ENCODE measurements around the gene NHSL2. TPM values are rescaled to one million over a fixed set of nuclear protein-coding genes. Genes with fewer than 3 reads are reported as not detected.
"Not testable (repeated sequence)": the region's sequence is repeated elsewhere in the genome, so short reads cannot be mapped to it uniquely, and the experiment has no call there.

Gene NHSL2
- total RNA-seq, 1 donor from 2014 or later, result 6.7 TPM

GRCh38 chrX:72130762-72131250 is 220.2 kb downstream of the NHSL2 start:
- no peak for DNase-seq (ENCODE audit: low spot score)
- intact Hi-C loops (cut with DNase I), result loop anchor here (5.0 kb wide), 1 partner anchor 51 kb away; the partner anchor contains the start of gene PIN4

GRCh38 chrX:72131317-72132294 is 221.0 kb downstream of the NHSL2 start, which contains the start of gene RTL5:
Gene RTL5, minus strand, starts transcription at chrX:72131915.
- peak; percentile 89 for DNase-seq (ENCODE audit: low spot score)
- intact Hi-C loops (cut with DNase I), result loop anchor here (5.0 kb wide), 1 partner anchor 51 kb away; the partner anchor contains the start of gene PIN4

GRCh38 chrX:72132456-72132855 is 221.8 kb downstream of the NHSL2 start:
- DNase-seq (ENCODE audit: low spot score), result no peak
- intact Hi-C loops (cut with DNase I), result loop anchor here (5.0 kb wide), 1 partner anchor 50 kb away; the partner anchor contains the start of gene PIN4

GRCh38 chrX:72133851-72134546 is 223.4 kb downstream of the NHSL2 start:
- DNase-seq (ENCODE audit: low spot score), result no peak
- intact Hi-C loops (cut with DNase I), result loop anchor here (5.0 kb wide), 1 partner anchor 48 kb away; the partner anchor contains the start of gene PIN4

GRCh38 chrX:72137846-72138495 is 227.3 kb downstream of the NHSL2 start:
- intact Hi-C loops (cut with DNase I), result no loop called here
- DNase-seq (ENCODE audit: low spot score), result no peak

GRCh38 chrX:72139538-72139937 is 228.9 kb downstream of the NHSL2 start:
- DNase-seq (ENCODE audit: low spot score), result no peak
- intact Hi-C loops (cut with DNase I), result no loop called here

- intact Hi-C loops (cut with DNase I), result no loop called here
- DNase-seq (ENCODE audit: low spot score), result no peak
These were observed 230.8 kb downstream of the NHSL2 start for GRCh38 chrX:72141372-72142004.

GRCh38 chrX:72142094-72142793 is 231.6 kb downstream of the NHSL2 start:
- DNase-seq (ENCODE audit: low spot score), result no peak
- intact Hi-C loops (cut with DNase I), result no loop called here

GRCh38 chrX:72142794-72143608 is 232.4 kb downstream of the NHSL2 start:
- intact Hi-C loops (cut with DNase I), result no loop called here
- no peak for DNase-seq (ENCODE audit: low spot score)

GRCh38 chrX:72143609-72143907 is 232.9 kb downstream of the NHSL2 start:
- no peak for DNase-seq (ENCODE audit: low spot score)
- intact Hi-C loops (cut with DNase I), result no loop called here

GRCh38 chrX:72145181-72145580 is 234.5 kb downstream of the NHSL2 start:
- DNase-seq (ENCODE audit: low spot score), result no peak
- intact Hi-C loops (cut with DNase I), result no loop called here

- no peak for DNase-seq (ENCODE audit: low spot score)
- intact Hi-C loops (cut with DNase I), result no loop called here
These were observed 235.9 kb downstream of the NHSL2 start for GRCh38 chrX:72146527-72146926.

- intact Hi-C loops (cut with DNase I), result no loop called here
- no peak for DNase-seq (ENCODE audit: low spot score)
These were observed 248.1 kb downstream of the NHSL2 start for GRCh38 chrX:72158773-72159172.

- DNase-seq (ENCODE audit: low spot score), result no peak
- intact Hi-C loops (cut with DNase I), result no loop called here
These were observed 249.1 kb downstream of the NHSL2 start for GRCh38 chrX:72159769-72160168.

- DNase-seq (ENCODE audit: low spot score), result no peak
- intact Hi-C loops (cut with DNase I), result no loop called here
These were observed 254.9 kb downstream of the NHSL2 start for GRCh38 chrX:72165551-72165950.

- DNase-seq (ENCODE audit: low spot score), result no peak
These were observed 258.5 kb downstream of the NHSL2 start for GRCh38 chrX:72169008-72169728.

GRCh38 chrX:72176289-72176688 is 265.6 kb downstream of the NHSL2 start:
- not testable (repeated sequence) for DNase-seq (ENCODE audit: low spot score)

More at GRCh38 chrX:72169008-72169728, 258.5 kb downstream of the NHSL2 start:
- intact Hi-C loops (cut with DNase I), result no loop called here

More at GRCh38 chrX:72176289-72176688, 265.6 kb downstream of the NHSL2 start:
- intact Hi-C loops (cut with DNase I), result not testable (repeated sequence)

Measured in cardiac septum (tissue), 1 donor.